ENCODE results near the gene NOVA2.

GRCh38 chr19:45886427-45887199 lies 87.1 kb downstream of the NOVA2 start:
- TF ChIP-seq ATF1 (CRISPR knock-in tag; IDR thresholded peaks at IDR 0.05) (no peak), CTCF (IDR thresholded peaks at IDR 0.05) (no peak), SMAD4 (CRISPR knock-in tag; IDR thresholded peaks at IDR 0.05) (no peak), SP1 (CRISPR knock-in tag; conservative IDR thresholded peaks at IDR 0.05) (no peak), E2F4 (CRISPR knock-in tag; IDR thresholded peaks at IDR 0.05; ENCODE audit: borderline replicate concordance, low read depth) (no peak)
